Measurements from ENCODE around the gene BMPR1A.
A peak's percentile ranks its signal among the peaks of the same experiment; 100 is the strongest.
"Not testable (repeated sequence)": the region's sequence is repeated elsewhere in the genome, so short reads cannot be mapped to it uniquely, and the experiment has no call there.

BMPR1A gene

GRCh38 chr10:86968994-86969355, 212.6 kb downstream of the BMPR1A start:
- Histone ChIP-seq H3K4me3 (ENCODE audit: low read depth in 1 of 2, low read length in 2 of 2) (peak overlapping the region; percentile 60 to 76), H3K9me3 (ENCODE audit: control insufficient read depth in 1 of 2, low read length in 2 of 2) (no peaks in the 10 kb centered on the region), H3K27ac (ENCODE audit: low read length) (peak overlapping the region; percentile 47), H3K36me3 (ENCODE audit: control insufficient read depth in 1 of 2, insufficient read depth in 2 of 2, low read length in 2 of 2) (peaks cover 0 to 6% of the 10 kb centered on the region in 2 donors), H3K27me3 (ENCODE audit: low read depth, low read length) (no peaks in the 10 kb centered on the region), H3K4me1 (ENCODE audit: control insufficient read depth in 1 of 2, insufficient read depth in 2 of 2, low read length in 2 of 2) (peaks cover 13 to 53% of the 10 kb centered on the region in 2 donors)

GRCh38 chr10:86969421-86970041, 213.1 kb downstream of the BMPR1A start:
- peaks cover 13 to 53% of the 10 kb centered on the region in 2 donors for H3K4me1 ChIP-seq (ENCODE audit: control insufficient read depth in 1 of 2, insufficient read depth in 2 of 2, low read length in 2 of 2)
- H3K4me3 ChIP-seq (ENCODE audit: low read depth in 1 of 2, low read length in 2 of 2) = peak overlapping the region; percentile 60 to 76
- peak overlapping the region; percentile 87 for H3K27ac ChIP-seq (ENCODE audit: low read length)
- H3K27me3 ChIP-seq (ENCODE audit: low read depth, low read length) = no peaks in the 10 kb centered on the region
- peaks cover 0 to 6% of the 10 kb centered on the region in 2 donors for H3K36me3 ChIP-seq (ENCODE audit: control insufficient read depth in 1 of 2, insufficient read depth in 2 of 2, low read length in 2 of 2)
- no peaks in the 10 kb centered on the region for H3K9me3 ChIP-seq (ENCODE audit: control insufficient read depth in 1 of 2, low read length in 2 of 2)

GRCh38 chr10:86970162-86970981, 214.0 kb downstream of the BMPR1A start:
- Histone ChIP-seq H3K4me3 (ENCODE audit: low read depth in 1 of 2, low read length in 2 of 2) (peak overlapping the region; percentile 60 to 76), H3K4me1 (ENCODE audit: control insufficient read depth in 1 of 2, insufficient read depth in 2 of 2, low read length in 2 of 2) (peaks cover 13 to 53% of the 10 kb centered on the region in 2 donors), H3K27ac (ENCODE audit: low read length) (peak overlapping the region; percentile 87), H3K36me3 (ENCODE audit: control insufficient read depth in 1 of 2, insufficient read depth in 2 of 2, low read length in 2 of 2) (peaks cover 0 to 6% of the 10 kb centered on the region in 2 donors), H3K9me3 (ENCODE audit: control insufficient read depth in 1 of 2, low read length in 2 of 2) (no peaks in the 10 kb centered on the region), H3K27me3 (ENCODE audit: low read depth, low read length) (no peaks in the 10 kb centered on the region)

- no peaks in the 10 kb centered on the region for H3K9me3 ChIP-seq (ENCODE audit: control insufficient read depth in 1 of 2, low read length in 2 of 2)
- peaks cover 0 to 6% of the 10 kb centered on the region in 2 donors for H3K36me3 ChIP-seq (ENCODE audit: control insufficient read depth in 1 of 2, insufficient read depth in 2 of 2, low read length in 2 of 2)
- peaks cover 13 to 52% of the 10 kb centered on the region in 2 donors for H3K4me1 ChIP-seq (ENCODE audit: control insufficient read depth in 1 of 2, insufficient read depth in 2 of 2, low read length in 2 of 2)
- H3K27ac ChIP-seq (ENCODE audit: low read length) = peak overlapping the region; percentile 87
- no peaks in the 10 kb centered on the region for H3K27me3 ChIP-seq (ENCODE audit: low read depth, low read length)
- H3K4me3 ChIP-seq (ENCODE audit: low read depth in 1 of 2, low read length in 2 of 2) = peak overlapping the region; percentile 60 to 76
Measured at GRCh38 chr10:86970982-86971231, 214.5 kb downstream of the BMPR1A start.

- Histone ChIP-seq H3K27me3 (ENCODE audit: low read depth, low read length) (no peaks in the 10 kb centered on the region), H3K9me3 (ENCODE audit: control insufficient read depth in 1 of 2, low read length in 2 of 2) (no peaks in the 10 kb centered on the region), H3K27ac (ENCODE audit: low read length) (peak overlapping the region; percentile 87), H3K4me3 (ENCODE audit: low read depth in 1 of 2, low read length in 2 of 2) (peak overlapping the region; percentile 60 to 76), H3K4me1 (ENCODE audit: control insufficient read depth in 1 of 2, insufficient read depth in 2 of 2, low read length in 2 of 2) (peaks cover 10 to 47% of the 10 kb centered on the region in 2 donors), H3K36me3 (ENCODE audit: control insufficient read depth in 1 of 2, insufficient read depth in 2 of 2, low read length in 2 of 2) (peaks cover 0 to 6% of the 10 kb centered on the region in 2 donors)
Measured at GRCh38 chr10:86971232-86971991, 215.0 kb downstream of the BMPR1A start.

- Histone ChIP-seq H3K27me3 (ENCODE audit: low read depth, low read length) (no peaks in the 10 kb centered on the region), H3K9me3 (ENCODE audit: control insufficient read depth in 1 of 2, low read length in 2 of 2) (no peaks in the 10 kb centered on the region), H3K4me3 (ENCODE audit: low read depth in 1 of 2, low read length in 2 of 2) (no peak overlapping the region), H3K27ac (ENCODE audit: low read length) (no peak overlapping the region), H3K4me1 (ENCODE audit: control insufficient read depth in 1 of 2, insufficient read depth in 2 of 2, low read length in 2 of 2) (peaks cover 8 to 33% of the 10 kb centered on the region in 2 donors), H3K36me3 (ENCODE audit: control insufficient read depth in 1 of 2, insufficient read depth in 2 of 2, low read length in 2 of 2) (peaks cover 0 to 6% of the 10 kb centered on the region in 2 donors)
Measured at GRCh38 chr10:86972613-86973380, 216.4 kb downstream of the BMPR1A start.

- Histone ChIP-seq H3K4me1 (ENCODE audit: control insufficient read depth in 1 of 2, insufficient read depth in 2 of 2, low read length in 2 of 2) (peaks cover 5 to 21% of the 10 kb centered on the region in 2 donors), H3K4me3 (ENCODE audit: low read depth in 1 of 2, low read length in 2 of 2) (no peak overlapping the region), H3K27ac (ENCODE audit: low read length) (no peak overlapping the region), H3K36me3 (ENCODE audit: control insufficient read depth in 1 of 2, insufficient read depth in 2 of 2, low read length in 2 of 2) (peaks cover 0 to 6% of the 10 kb centered on the region in 2 donors), H3K9me3 (ENCODE audit: control insufficient read depth in 1 of 2, low read length in 2 of 2) (no peaks in the 10 kb centered on the region), H3K27me3 (ENCODE audit: low read depth, low read length) (no peaks in the 10 kb centered on the region)
Measured at GRCh38 chr10:86974484-86974883, 218.1 kb downstream of the BMPR1A start.

- Histone ChIP-seq H3K4me3 (ENCODE audit: low read depth in 1 of 2, low read length in 2 of 2) (no peak overlapping the region), H3K27ac (ENCODE audit: low read length) (no peak overlapping the region), H3K4me1 (ENCODE audit: control insufficient read depth in 1 of 2, insufficient read depth in 2 of 2, low read length in 2 of 2) (peaks cover 6 to 20% of the 10 kb centered on the region in 2 donors)
Measured at GRCh38 chr10:86976362-86977056, 220.1 kb downstream of the BMPR1A start.

GRCh38 chr10:86978457-86978856, 222.0 kb downstream of the BMPR1A start:
- not testable (repeated sequence) for H3K4me3 ChIP-seq (ENCODE audit: low read depth in 1 of 2, low read length in 2 of 2); H3K27me3 ChIP-seq (ENCODE audit: low read depth, low read length); H3K36me3 ChIP-seq (ENCODE audit: control insufficient read depth in 1 of 2, insufficient read depth in 2 of 2, low read length in 2 of 2); H3K27ac ChIP-seq (ENCODE audit: low read length); H3K9me3 ChIP-seq (ENCODE audit: control insufficient read depth in 1 of 2, low read length in 2 of 2)
- peaks cover 6 to 14% of the 10 kb centered on the region in 2 donors for H3K4me1 ChIP-seq (ENCODE audit: control insufficient read depth in 1 of 2, insufficient read depth in 2 of 2, low read length in 2 of 2)

More at GRCh38 chr10:86976362-86977056, 220.1 kb downstream of the BMPR1A start:
- Histone ChIP-seq H3K27me3 (ENCODE audit: low read depth, low read length) (no peaks in the 10 kb centered on the region), H3K9me3 (ENCODE audit: control insufficient read depth in 1 of 2, low read length in 2 of 2) (no peaks in the 10 kb centered on the region), H3K36me3 (ENCODE audit: control insufficient read depth in 1 of 2, insufficient read depth in 2 of 2, low read length in 2 of 2) (no peaks in the 10 kb centered on the region)

- no peak overlapping the region for H3K27ac ChIP-seq (ENCODE audit: low read length)
- no peaks in the 10 kb centered on the region for H3K9me3 ChIP-seq (ENCODE audit: control insufficient read depth in 1 of 2, low read length in 2 of 2)
- H3K27me3 ChIP-seq (ENCODE audit: low read depth, low read length) = no peaks in the 10 kb centered on the region
- H3K36me3 ChIP-seq (ENCODE audit: control insufficient read depth in 1 of 2, insufficient read depth in 2 of 2, low read length in 2 of 2) = no peaks in the 10 kb centered on the region
- no peak overlapping the region for H3K4me3 ChIP-seq (ENCODE audit: low read depth in 1 of 2, low read length in 2 of 2)
- peaks cover 6 to 14% of the 10 kb centered on the region in 2 donors for H3K4me1 ChIP-seq (ENCODE audit: control insufficient read depth in 1 of 2, insufficient read depth in 2 of 2, low read length in 2 of 2)
Measured at GRCh38 chr10:86979296-86979818, 222.9 kb downstream of the BMPR1A start.
